Measurements from ENCODE around the gene SRGAP1. TPM values are rescaled to one million over a fixed set of nuclear protein-coding genes. Genes with fewer than 3 reads are reported as not detected.

The SRGAP1 gene
- total and polyA plus RNA-seq, 2 donors from 2014 or later, result 1.8 to 13.5 TPM

GRCh38 chr12:64105026-64105425 lies 260.5 kb downstream of the SRGAP1 start:
- Histone ChIP-seq H3K4me1 (ENCODE audit: control insufficient read depth in 2 of 3, insufficient read depth in 2 of 3, low read depth in 1 of 3, low read length in 3 of 3) (peaks cover 0 to 2% (median 0%) of the 10 kb centered on the region in 3 donors), H3K27ac (ENCODE audit: low read depth in 2 of 2, low read length in 2 of 2) (no peak overlapping the region), H3K4me3 (ENCODE audit: low read length in 3 of 3) (no peak overlapping the region), H3K9ac (ENCODE audit: low read length in 3 of 3) (no peak overlapping the region), H3K9me3 (ENCODE audit: control insufficient read depth in 2 of 3, insufficient read depth in 1 of 3, low read length in 3 of 3) (no peaks in the 10 kb centered on the region), H3K36me3 (ENCODE audit: control insufficient read depth in 2 of 3, insufficient read depth in 3 of 3, low read length in 3 of 3) (peaks cover 0 to 4% (median 0%) of the 10 kb centered on the region in 3 donors), H3K27me3 (ENCODE audit: control insufficient read depth, insufficient read depth, low read length) (no peaks in the 10 kb centered on the region)
- intact Hi-C loops (cut with DNase I), result no loop called here
- TF ChIP-seq CTCF (IDR thresholded peaks at IDR 0.05; ENCODE audit: borderline replicate concordance, extremely low read depth, insufficient read depth), result no peak
- DNase-seq (no peak), FAIRE-seq (no peak)

GRCh38 chr12:64107776-64108175 lies 263.3 kb downstream of the SRGAP1 start:
- intact Hi-C loops (cut with DNase I), result no loop called here
- H3K27me3 ChIP-seq (ENCODE audit: control insufficient read depth, insufficient read depth, low read length), result no peaks in the 10 kb centered on the region
- H3K4me1 ChIP-seq (ENCODE audit: control insufficient read depth in 2 of 3, insufficient read depth in 2 of 3, low read depth in 1 of 3, low read length in 3 of 3), result peaks cover 0 to 2% (median 0%) of the 10 kb centered on the region in 3 donors
- no peak overlapping the region for H3K4me3 ChIP-seq (ENCODE audit: low read length in 3 of 3)
- no peak overlapping the region for H3K9ac ChIP-seq (ENCODE audit: low read length in 3 of 3)
- FAIRE-seq (no peak), DNase-seq (no peak)
- H3K27ac ChIP-seq (ENCODE audit: low read depth in 2 of 2, low read length in 2 of 2), result no peak overlapping the region
- no peaks in the 10 kb centered on the region for H3K9me3 ChIP-seq (ENCODE audit: control insufficient read depth in 2 of 3, insufficient read depth in 1 of 3, low read length in 3 of 3)
- no peak for TF ChIP-seq CTCF (IDR thresholded peaks at IDR 0.05; ENCODE audit: borderline replicate concordance, extremely low read depth, insufficient read depth)
- H3K36me3 ChIP-seq (ENCODE audit: control insufficient read depth in 2 of 3, insufficient read depth in 3 of 3, low read length in 3 of 3), result peaks cover 0 to 11% (median 0%) of the 10 kb centered on the region in 3 donors

GRCh38 chr12:64109706-64110105 lies 265.2 kb downstream of the SRGAP1 start:
- Histone ChIP-seq H3K36me3 (ENCODE audit: control insufficient read depth in 2 of 3, insufficient read depth in 3 of 3, low read length in 3 of 3) (peaks cover 0 to 11% (median 0%) of the 10 kb centered on the region in 3 donors), H3K9ac (ENCODE audit: low read length in 3 of 3) (no peak overlapping the region), H3K4me1 (ENCODE audit: control insufficient read depth in 2 of 3, insufficient read depth in 2 of 3, low read depth in 1 of 3, low read length in 3 of 3) (no peaks in the 10 kb centered on the region), H3K27me3 (ENCODE audit: control insufficient read depth, insufficient read depth, low read length) (no peaks in the 10 kb centered on the region), H3K9me3 (ENCODE audit: control insufficient read depth in 2 of 3, insufficient read depth in 1 of 3, low read length in 3 of 3) (no peaks in the 10 kb centered on the region), H3K27ac (ENCODE audit: low read depth in 2 of 2, low read length in 2 of 2) (no peak overlapping the region), H3K4me3 (ENCODE audit: low read length in 3 of 3) (no peak overlapping the region)
- intact Hi-C loops (cut with DNase I), result no loop called here
- no peak for FAIRE-seq
- no peak for TF ChIP-seq CTCF (IDR thresholded peaks at IDR 0.05; ENCODE audit: borderline replicate concordance, extremely low read depth, insufficient read depth)
- no peak for DNase-seq

- TF ChIP-seq CTCF (IDR thresholded peaks at IDR 0.05; ENCODE audit: borderline replicate concordance, extremely low read depth, insufficient read depth), result no peak
- intact Hi-C loops (cut with DNase I), result no loop called here
- FAIRE-seq, result no peak
- H3K4me3 ChIP-seq (ENCODE audit: low read length in 3 of 3), result no peak overlapping the region
- no peak overlapping the region for H3K9ac ChIP-seq (ENCODE audit: low read length in 3 of 3)
- H3K27ac ChIP-seq (ENCODE audit: low read depth in 2 of 2, low read length in 2 of 2), result no peak overlapping the region
- no peak for DNase-seq
- no peaks in the 10 kb centered on the region for H3K9me3 ChIP-seq (ENCODE audit: control insufficient read depth in 2 of 3, insufficient read depth in 1 of 3, low read length in 3 of 3)
- peaks cover 0 to 11% (median 0%) of the 10 kb centered on the region in 3 donors for H3K36me3 ChIP-seq (ENCODE audit: control insufficient read depth in 2 of 3, insufficient read depth in 3 of 3, low read length in 3 of 3)
- no peaks in the 10 kb centered on the region for H3K4me1 ChIP-seq (ENCODE audit: control insufficient read depth in 2 of 3, insufficient read depth in 2 of 3, low read depth in 1 of 3, low read length in 3 of 3)
- H3K27me3 ChIP-seq (ENCODE audit: control insufficient read depth, insufficient read depth, low read length), result no peaks in the 10 kb centered on the region
These were observed 266.4 kb downstream of the SRGAP1 start for GRCh38 chr12:64110864-64111263.

Data from kidney (tissue), 14 donors.